A549 (cell line): ENCODE data around the gene SLC1A3.

ENCODE experiments used
- CBX2 ChIP-seq: fragments of 200-600 bp; sonication (generic); IDR thresholded peaks from 2 replicates; pipeline ENCODE4 v1.6.1; 2016; ENCODE audit warnings: low read depth, mild to moderate bottlenecking, borderline replicate concordance
- CBX8 ChIP-seq: fragments of 200-600 bp; sonication (generic); IDR thresholded peaks from 2 replicates; pipeline ENCODE4 v1.6.1; 2016
- CHD2 ChIP-seq: fragments of 150-350 bp; IDR thresholded peaks from 2 replicates; pipeline ENCODE4 v1.6.1; 2014; ENCODE audit warnings: low read length; ENCODE audit not compliant: partially characterized antibody
- EP300 ChIP-seq, 2 experiments: fragments of >200 bp; sonication (Bioruptor Twin); formaldehyde crosslinking; IDR thresholded peaks; 2 replicates in 1 of 2; 3 replicates in 1 of 2; pipeline ENCODE4 v1.6.1; 2016 to 2017
- KDM1A ChIP-seq: fragments of 200-600 bp; sonication (generic); IDR thresholded peaks from 2 replicates; pipeline ENCODE4 v1.6.1; 2016; ENCODE audit warnings: low read depth, mild to moderate bottlenecking
- MAZ ChIP-seq: fragments of 150-350 bp; IDR thresholded peaks from 2 replicates; pipeline ENCODE4 v1.6.1; 2014; ENCODE audit warnings: antibody characterized with exemption, low read depth, low read length, borderline replicate concordance
- MYC ChIP-seq: IDR thresholded peaks from 2 replicates; pipeline ENCODE4 v1.6.1; 2012; ENCODE audit warnings: mild to moderate bottlenecking, inconsistent platforms, low read length, improper control_type of control experiment, borderline replicate concordance
- POLR2A ChIP-seq: IDR thresholded peaks from 2 replicates; pipeline ENCODE4 v1.6.1; 2012; ENCODE audit warnings: mild to moderate bottlenecking, low read length
- RAD21 ChIP-seq, 2 experiments: fragments of >200 bp in 1 of 2; sonication (Bioruptor Twin) in 1 of 2; formaldehyde crosslinking in 1 of 2; IDR thresholded peaks in 1 of 2; conservative IDR thresholded peaks in 1 of 2; 2 replicates in 1 of 2; 3 replicates in 1 of 2; pipeline ENCODE4 v1.6.1; 2012 to 2018; ENCODE audit warnings: inconsistent platforms in 1 of 2
- RNF2 ChIP-seq: fragments of 200-600 bp; sonication (generic); IDR thresholded peaks from 2 replicates; pipeline ENCODE4 v1.6.1; 2016; ENCODE audit warnings: low read depth, mild to moderate bottlenecking, antibody characterized with exemption, moderate library complexity, borderline replicate concordance
- ZFP36 ChIP-seq: fragments of 450-650 bp; IDR thresholded peaks from 2 replicates; pipeline ENCODE4 v1.6.1; 2014; ENCODE audit warnings: borderline replicate concordance; ENCODE audit not compliant: partially characterized antibody
- ZSCAN20 ChIP-seq: fragments of 250-450 bp; sonication (Bioruptor Pico); IDR thresholded peaks from 2 replicates; pipeline ENCODE4 v1.8.0; 2022; ENCODE audit warnings: mild to moderate bottlenecking, moderate library complexity
- TF ChIP-seq, protein P1 (sequence below): fragments of >200 bp; sonication (Bioruptor Twin); formaldehyde crosslinking; IDR thresholded peaks from 3 replicates; pipeline ENCODE4 v1.5.1; 2016
- TF ChIP-seq, protein P2 (sequence below): fragments of 200-600 bp; sonication (generic); IDR thresholded peaks from 2 replicates; pipeline ENCODE4 v1.6.1; 2016; ENCODE audit warnings: antibody characterized with exemption, mild to moderate bottlenecking, moderate library complexity

GRCh38 chr5:36713541-36713940 is 107.1 kb downstream of the SLC1A3 start:
- TF ChIP-seq, protein P1, sequence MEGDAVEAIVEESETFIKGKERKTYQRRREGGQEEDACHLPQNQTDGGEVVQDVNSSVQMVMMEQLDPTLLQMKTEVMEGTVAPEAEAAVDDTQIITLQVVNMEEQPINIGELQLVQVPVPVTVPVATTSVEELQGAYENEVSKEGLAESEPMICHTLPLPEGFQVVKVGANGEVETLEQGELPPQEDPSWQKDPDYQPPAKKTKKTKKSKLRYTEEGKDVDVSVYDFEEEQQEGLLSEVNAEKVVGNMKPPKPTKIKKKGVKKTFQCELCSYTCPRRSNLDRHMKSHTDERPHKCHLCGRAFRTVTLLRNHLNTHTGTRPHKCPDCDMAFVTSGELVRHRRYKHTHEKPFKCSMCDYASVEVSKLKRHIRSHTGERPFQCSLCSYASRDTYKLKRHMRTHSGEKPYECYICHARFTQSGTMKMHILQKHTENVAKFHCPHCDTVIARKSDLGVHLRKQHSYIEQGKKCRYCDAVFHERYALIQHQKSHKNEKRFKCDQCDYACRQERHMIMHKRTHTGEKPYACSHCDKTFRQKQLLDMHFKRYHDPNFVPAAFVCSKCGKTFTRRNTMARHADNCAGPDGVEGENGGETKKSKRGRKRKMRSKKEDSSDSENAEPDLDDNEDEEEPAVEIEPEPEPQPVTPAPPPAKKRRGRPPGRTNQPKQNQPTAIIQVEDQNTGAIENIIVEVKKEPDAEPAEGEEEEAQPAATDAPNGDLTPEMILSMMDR: no peak
- no peak for TF ChIP-seq EP300 (IDR thresholded peaks at IDR 0.05)
- TF ChIP-seq ZFP36: no peak
- TF ChIP-seq RAD21 (conservative IDR thresholded peaks at IDR 0.05 in 1 of 2, IDR thresholded peaks at IDR 0.05 in 1 of 2): no peak
- TF ChIP-seq POLR2A: no peak
- no peak for TF ChIP-seq RNF2
- no peak for TF ChIP-seq CBX8
- TF ChIP-seq, protein P2, sequence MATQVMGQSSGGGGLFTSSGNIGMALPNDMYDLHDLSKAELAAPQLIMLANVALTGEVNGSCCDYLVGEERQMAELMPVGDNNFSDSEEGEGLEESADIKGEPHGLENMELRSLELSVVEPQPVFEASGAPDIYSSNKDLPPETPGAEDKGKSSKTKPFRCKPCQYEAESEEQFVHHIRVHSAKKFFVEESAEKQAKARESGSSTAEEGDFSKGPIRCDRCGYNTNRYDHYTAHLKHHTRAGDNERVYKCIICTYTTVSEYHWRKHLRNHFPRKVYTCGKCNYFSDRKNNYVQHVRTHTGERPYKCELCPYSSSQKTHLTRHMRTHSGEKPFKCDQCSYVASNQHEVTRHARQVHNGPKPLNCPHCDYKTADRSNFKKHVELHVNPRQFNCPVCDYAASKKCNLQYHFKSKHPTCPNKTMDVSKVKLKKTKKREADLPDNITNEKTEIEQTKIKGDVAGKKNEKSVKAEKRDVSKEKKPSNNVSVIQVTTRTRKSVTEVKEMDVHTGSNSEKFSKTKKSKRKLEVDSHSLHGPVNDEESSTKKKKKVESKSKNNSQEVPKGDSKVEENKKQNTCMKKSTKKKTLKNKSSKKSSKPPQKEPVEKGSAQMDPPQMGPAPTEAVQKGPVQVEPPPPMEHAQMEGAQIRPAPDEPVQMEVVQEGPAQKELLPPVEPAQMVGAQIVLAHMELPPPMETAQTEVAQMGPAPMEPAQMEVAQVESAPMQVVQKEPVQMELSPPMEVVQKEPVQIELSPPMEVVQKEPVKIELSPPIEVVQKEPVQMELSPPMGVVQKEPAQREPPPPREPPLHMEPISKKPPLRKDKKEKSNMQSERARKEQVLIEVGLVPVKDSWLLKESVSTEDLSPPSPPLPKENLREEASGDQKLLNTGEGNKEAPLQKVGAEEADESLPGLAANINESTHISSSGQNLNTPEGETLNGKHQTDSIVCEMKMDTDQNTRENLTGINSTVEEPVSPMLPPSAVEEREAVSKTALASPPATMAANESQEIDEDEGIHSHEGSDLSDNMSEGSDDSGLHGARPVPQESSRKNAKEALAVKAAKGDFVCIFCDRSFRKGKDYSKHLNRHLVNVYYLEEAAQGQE: no peak
- no peak for TF ChIP-seq CBX2
- no peak for TF ChIP-seq ZSCAN20
- TF ChIP-seq KDM1A: no peak
- TF ChIP-seq MYC: no peak
- no peak for TF ChIP-seq MAZ
- no peak for TF ChIP-seq CHD2
